Neural progenitor cell (in vitro differentiated cells): ENCODE measurements around the gene PIK3CD.
"Not testable (repeated sequence)": the region's sequence is repeated elsewhere in the genome, so short reads cannot be mapped to it uniquely, and the experiment has no call there.

Experiments used
- CTCF ChIP-seq: fragments of 200-600 bp; sonication (generic); IDR thresholded peaks from 2 replicates; pipeline ENCODE4 v1.5.1; 2017; ENCODE audit warnings: antibody characterized with exemption, mild to moderate bottlenecking
- EZH2phosphoT487 ChIP-seq: fragments of 200-600 bp; sonication (generic); IDR thresholded peaks from 2 replicates; pipeline ENCODE4 v1.6.1; 2017; ENCODE audit warnings: antibody characterized with exemption

- not testable (repeated sequence) for TF ChIP-seq CTCF, EZH2phosphoT487
These were observed 24.6 kb downstream of the PIK3CD start for GRCh38 chr1:9676128-9676527.
